Coronary artery (tissue), 2 donors: Measurements from ENCODE around the gene NHERF1.

Experiments used
- DNase-seq: peaks from one replicate; pipeline ENCODE4 v3.0.0-alpha.2; 2017; ENCODE audit warnings: low spot score
- H3K27ac ChIP-seq, 2 donors: fragments of 200-600 bp; sonication (generic); one replicate each; pipeline ENCODE4 v1.5.1; 2016 to 2019
- H3K4me3 ChIP-seq: fragments of 200-600 bp; sonication (generic); 2 replicates; pipeline ENCODE4 v1.5.1; 2016; ENCODE audit warnings: mild to moderate bottlenecking, moderate library complexity
- CTCF ChIP-seq: fragments of 200-600 bp; sonication (generic); IDR thresholded peaks from one replicate; pipeline ENCODE4 v1.5.1; 2019; ENCODE audit warnings: antibody characterized with exemption

NHERF1 gene

GRCh38 chr17:74743755-74744154 lies 4.7 kb upstream of the NHERF1 start:
- no peak overlapping the region for H3K27ac ChIP-seq
- no peak overlapping the region for H3K4me3 ChIP-seq
- TF ChIP-seq CTCF, result no peak
- no peak for DNase-seq

- H3K4me3 ChIP-seq, result no peak overlapping the region
- no peak for DNase-seq
- H3K27ac ChIP-seq, result no peak overlapping the region
- no peak for TF ChIP-seq CTCF
Measured at GRCh38 chr17:74744349-74744713, 4.1 kb upstream of the NHERF1 start.

GRCh38 chr17:74744714-74745547 lies 3.5 kb upstream of the NHERF1 start:
- DNase-seq, result peak; percentile 85
- peak overlapping the region in 1 of 2 donors; percentile 43 for H3K27ac ChIP-seq
- peak; percentile 98 for TF ChIP-seq CTCF
- peak overlapping the region; percentile 55 for H3K4me3 ChIP-seq

DNA sequence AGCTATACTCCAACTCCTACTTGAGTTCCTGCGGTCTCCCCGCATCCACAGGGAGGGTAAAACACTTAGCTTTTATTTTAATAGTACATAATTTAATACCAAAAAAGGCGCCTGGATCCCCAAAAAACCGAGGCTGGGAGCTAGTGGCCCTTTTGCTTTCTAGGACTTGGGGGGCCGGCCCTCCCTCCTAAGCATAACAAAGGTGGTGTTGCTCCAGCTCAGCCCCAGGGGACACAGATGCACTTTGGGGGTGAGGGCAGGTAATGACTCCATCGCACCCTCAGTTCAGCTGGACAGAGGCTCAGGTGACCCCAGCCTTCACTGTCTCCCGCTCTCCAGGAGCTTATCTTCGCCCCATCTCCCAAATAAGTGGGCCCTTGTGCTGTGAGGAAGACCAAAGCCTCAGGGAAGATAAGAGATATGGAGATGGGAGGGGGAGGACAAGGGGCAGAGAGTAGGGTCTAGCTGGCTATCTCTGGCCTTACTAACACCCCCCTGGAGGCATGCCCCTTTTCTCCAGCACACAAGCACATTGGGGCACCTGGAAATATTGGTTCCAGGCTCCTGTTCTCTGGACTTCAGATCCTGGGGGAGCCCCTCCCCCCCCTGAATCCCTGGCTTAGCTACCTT lies 2.8 kb upstream of the NHERF1 start:
- H3K4me3 ChIP-seq, result no peak overlapping the region
- no peak for TF ChIP-seq CTCF
- no peak overlapping the region for H3K27ac ChIP-seq
- no peak for DNase-seq

DNA sequence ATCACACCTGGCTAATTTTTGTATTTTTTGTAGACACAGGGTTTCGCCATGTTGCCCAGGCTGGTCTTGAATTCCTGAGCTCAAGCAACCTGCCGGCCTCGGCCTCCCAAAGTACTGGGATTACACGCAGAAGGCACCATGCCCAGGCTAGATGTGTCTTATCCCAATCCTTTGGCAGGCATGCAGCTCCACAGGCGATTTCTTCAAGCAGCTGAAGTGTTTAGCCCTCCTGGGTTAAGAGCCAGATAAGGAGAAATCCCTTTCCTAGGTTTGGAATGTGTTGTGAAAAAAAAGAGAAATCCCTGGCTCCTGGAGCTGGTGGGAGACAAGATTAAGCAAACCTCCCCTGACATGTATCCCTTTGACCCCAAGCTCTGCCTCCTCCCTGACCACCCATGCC lies 2.1 kb upstream of the NHERF1 start:
- H3K27ac ChIP-seq, result peak overlapping the region in 1 of 2 donors; percentile 26
- H3K4me3 ChIP-seq, result no peak overlapping the region
- TF ChIP-seq CTCF, result no peak
- no peak for DNase-seq

- peak overlapping the region in 1 of 2 donors; percentile 26 for H3K27ac ChIP-seq
- no peak overlapping the region for H3K4me3 ChIP-seq
- TF ChIP-seq CTCF, result no peak
- no peak for DNase-seq
Measured at GRCh38 chr17:74746922-74747321, 1.5 kb upstream of the NHERF1 start.

- peak overlapping the region; percentile 88 for H3K4me3 ChIP-seq
- DNase-seq, result no peak
- H3K27ac ChIP-seq, result peak overlapping the region in 1 of 2 donors; percentile 60
- TF ChIP-seq CTCF, result no peak
Measured at GRCh38 chr17:74748279-74748528, 224 bp upstream of the NHERF1 start.
